DMS153 treated with DMSO at 0.1 percent for 48 hours (cell line): Measurements from ENCODE around the gene ATP10B.

Experiments used
- DNase-seq: peaks from one replicate; lab custom pipeline; 2025; ENCODE audit not compliant: unreplicated experiment; lab: John Stamatoyannopoulos, UW

The ATP10B gene

GRCh38 chr5:160692271-160692670, 159.7 kb downstream of the ATP10B start:
- DNase-seq: no peak

DNA sequence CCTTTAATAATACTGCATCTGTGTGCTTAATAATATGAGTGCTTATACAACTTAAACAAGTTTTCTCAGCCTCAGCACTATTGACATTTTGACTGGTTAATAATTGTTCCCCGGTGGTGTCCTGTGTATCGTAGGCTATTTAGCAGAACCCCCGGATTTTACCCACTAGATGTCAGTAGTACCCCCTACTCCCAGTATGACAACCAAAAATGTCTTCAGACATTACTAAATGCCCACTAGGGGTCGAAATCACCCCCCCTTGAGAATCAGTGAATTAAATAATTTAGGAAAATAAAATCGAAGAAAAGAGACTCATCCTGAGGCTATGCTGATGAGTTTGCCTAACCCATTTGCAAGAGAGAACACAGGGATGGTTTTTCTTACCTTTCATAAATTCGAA, 166.3 kb downstream of the ATP10B start:
- no peak for DNase-seq

- DNase-seq: no peak
Observed at GRCh38 chr5:160685219-160685618, 166.8 kb downstream of the ATP10B start.

- DNase-seq: no peak
Observed at GRCh38 chr5:160679567-160680309, 172.3 kb downstream of the ATP10B start.

GRCh38 chr5:160675988-160676387, 176.0 kb downstream of the ATP10B start:
- DNase-seq: no peak

GRCh38 chr5:160674901-160675300, 177.1 kb downstream of the ATP10B start:
- no peak for DNase-seq

GRCh38 chr5:160672521-160672920, 179.5 kb downstream of the ATP10B start:
- DNase-seq: no peak

DNA sequence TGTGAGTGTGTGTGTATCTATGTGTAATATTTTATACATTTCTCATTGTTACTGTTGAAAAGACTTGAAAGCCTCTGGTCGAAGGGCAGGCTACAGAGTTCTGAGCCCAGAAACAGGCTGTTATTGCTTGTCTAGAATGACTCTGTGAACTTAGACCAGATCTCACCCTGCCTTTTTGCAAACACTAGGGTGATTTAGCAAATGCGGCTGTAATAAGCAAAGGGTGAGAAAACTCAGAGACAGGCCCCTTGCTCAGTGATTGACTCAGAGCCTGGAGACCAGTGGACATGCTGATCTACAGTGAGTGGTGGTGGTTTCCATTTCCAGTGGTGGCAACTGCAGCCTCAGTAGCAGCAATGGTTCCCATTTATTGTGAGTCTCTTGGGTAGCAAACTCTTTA, 183.7 kb downstream of the ATP10B start:
- no peak for DNase-seq

DNA sequence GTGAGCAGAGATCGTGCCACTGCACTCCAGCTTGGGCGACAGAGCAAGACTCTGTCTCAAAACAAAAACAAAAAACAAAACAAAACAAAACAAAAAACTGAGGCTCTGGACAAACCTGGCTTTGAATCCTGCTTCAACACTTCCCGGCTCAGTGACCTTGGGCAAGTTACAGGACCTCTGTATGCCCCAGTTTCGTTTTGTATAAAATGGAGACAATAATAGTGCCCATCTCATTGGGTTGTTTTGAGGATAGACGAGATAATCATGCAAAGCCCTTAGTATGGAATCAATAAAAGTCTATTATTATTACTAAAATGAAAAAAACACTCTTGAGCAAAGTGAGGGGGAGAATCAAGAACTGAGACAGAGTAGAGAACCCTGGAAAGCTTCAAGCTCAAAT, 184.9 kb downstream of the ATP10B start:
- no peak for DNase-seq

DNA sequence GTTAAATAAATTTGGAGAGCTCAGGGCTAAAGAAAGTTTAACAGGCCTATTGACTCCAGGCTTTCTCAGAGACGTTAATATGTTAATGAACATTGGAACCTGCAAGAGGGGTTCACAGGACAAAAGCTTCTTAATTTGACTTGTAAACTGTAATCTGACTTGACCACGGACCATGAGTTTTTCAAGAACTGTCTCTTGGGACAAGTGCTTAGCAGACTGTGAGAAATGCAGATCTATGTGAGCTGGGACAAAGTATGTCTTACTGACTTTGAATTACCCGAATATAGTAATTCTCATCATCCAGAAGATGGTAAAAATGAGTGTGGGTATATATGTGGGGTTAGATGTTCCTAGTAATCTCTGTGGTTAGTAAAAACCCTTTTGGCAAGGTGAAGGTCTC, 186.6 kb downstream of the ATP10B start:
- DNase-seq: no peak

- DNase-seq: no peak
Observed at GRCh38 chr5:160660132-160660531, 191.9 kb downstream of the ATP10B start.

DNA sequence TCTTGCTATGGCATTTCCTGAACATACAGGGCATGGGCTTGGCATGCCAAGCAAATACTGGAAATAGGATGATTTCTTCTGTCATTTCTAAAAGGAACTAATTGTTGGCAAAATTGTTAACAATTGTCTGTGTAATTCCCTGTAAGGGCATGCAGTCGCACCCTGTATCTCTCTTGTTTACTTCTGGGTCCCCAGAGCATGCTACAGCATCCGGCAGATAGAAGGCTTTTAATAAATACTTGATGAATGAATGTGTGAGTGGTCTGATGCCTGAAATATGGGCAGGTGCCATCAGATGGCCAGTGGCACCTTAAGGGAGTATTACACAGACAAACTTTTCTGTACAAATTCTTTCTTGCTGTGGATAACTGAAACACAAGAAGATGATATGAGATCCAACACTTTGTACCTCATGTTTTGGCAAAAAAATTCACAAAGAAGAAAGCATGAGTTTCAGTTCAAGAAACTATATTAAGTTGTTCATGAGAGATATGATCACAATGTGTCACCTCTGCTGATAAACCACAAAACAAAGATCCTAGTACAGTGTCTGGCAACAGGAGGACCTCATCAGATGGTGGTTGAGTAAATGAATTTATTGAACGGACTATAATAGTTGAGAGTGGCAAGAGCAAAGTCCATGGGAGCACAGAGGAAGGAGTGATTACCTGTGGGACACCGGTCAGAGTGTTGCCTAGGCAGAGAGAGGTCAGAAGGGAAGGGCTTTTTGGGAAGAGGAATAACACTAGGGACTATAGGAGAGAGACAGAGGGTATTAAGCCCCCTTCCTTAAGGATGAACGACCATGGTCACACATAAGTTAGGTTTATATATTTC, 194.2 kb downstream of the ATP10B start:
- no peak for DNase-seq

DNA sequence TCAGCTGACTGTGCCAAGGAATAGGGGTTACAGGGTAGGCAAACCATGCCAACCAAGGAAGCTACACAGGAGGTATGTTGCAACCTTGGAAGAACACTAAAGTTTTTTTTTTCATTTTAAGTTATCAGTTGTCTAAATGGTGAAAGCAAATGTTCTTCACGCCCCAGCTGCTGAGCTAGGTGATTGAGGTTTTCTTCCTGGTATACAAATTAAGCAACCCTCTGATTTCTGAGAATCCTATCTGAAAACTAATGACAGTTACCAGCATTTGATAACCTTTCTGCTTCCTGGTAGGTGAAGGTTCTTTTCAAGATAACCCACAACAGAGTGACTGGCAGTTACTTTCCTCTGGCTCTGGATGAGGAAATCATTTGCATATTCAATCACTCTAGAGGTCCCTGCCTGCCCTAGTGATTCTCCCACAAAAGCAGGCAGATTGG, 194.9 kb downstream of the ATP10B start:
- DNase-seq: no peak

DNA sequence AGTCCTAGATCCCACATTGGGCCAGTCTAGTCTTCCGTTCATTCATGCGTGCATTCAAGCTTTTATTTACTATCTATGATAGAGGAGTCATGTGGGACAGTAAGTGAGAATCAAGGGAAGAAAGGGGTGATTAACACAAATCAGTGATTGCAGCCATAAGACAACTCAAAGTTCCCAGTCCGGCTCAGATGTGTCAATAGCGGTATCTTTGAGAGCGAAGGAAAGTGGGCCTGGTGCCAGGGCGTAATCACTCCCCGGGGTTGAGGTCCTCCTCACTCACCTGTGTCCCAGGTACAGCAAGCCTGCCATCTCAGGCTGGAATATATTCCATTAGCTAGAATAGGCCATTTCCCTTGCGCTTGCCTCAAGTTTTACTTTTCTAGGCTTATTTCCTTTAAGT, 196.3 kb downstream of the ATP10B start:
- DNase-seq: no peak

GRCh38 chr5:160651692-160652645, 200.0 kb downstream of the ATP10B start:
- no peak for DNase-seq

- DNase-seq: no peak
Observed at GRCh38 chr5:160649304-160649703, 202.7 kb downstream of the ATP10B start.

DNA sequence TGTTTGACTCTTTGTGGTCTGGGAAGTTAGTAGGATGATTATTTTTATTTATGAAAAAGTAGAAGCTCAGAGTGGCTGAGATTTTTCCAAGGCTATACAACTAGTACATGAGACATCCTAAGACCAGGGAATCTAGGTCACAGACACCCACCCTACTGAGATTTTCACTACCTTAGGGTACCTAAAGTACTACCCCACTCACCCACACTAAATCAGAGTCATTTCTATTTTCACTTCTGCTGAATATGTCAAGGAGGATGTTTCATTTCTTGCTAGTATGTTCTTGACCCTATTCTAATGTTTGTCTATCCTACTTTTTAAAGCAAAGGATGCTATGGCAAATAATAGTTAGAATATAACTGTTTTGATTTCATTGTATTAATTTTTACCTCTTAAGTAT, 206.0 kb downstream of the ATP10B start:
- no peak for DNase-seq

DNA sequence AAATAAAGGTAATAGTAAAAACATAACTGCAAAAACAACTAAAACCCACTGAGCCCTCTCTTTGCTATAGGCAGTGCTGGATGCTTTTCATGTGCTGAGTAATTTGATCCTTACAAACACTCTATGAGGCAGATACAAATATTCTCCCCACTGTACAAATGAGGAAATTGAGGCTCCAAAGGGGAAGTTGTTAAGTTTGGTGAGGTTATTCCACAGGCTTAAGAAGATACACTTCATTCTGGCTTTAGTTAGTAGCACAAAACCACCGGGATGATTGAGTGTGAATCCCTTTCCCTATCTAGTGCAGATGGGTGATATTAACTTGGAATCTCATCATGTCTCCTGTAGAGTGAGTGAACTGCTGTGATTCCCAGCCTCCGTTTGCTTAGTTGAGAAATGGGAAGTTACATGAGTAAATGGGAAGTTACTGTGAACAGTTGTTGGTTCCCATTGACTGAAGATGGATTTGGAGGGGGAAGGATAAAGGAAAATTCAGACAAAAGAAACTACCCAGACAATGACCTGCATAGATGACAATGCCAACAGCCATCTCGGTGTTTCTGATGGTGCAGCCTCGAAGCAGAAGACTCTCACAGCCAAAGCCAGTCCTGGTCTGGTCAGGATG, 208.3 kb downstream of the ATP10B start:
- no peak for DNase-seq

DNA sequence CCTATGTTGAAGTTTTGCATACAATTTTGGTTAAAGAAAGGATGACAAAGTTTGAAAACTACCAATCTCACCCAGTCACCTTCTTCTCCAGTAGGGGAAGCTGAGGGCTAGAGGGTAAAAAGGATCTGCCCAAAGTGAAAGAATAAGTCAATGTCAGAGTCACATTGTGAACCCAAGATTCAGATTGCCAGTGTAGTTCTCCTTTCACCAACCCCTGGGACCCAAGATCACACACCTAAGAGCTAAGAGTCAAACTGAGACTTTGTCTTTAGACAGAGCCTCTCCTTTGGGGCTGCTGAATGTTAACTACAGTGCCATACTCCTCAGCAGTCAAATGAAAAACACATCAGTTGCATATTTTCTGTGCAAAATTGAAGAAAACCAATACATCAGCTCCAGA, 210.6 kb downstream of the ATP10B start:
- DNase-seq: no peak

DNA sequence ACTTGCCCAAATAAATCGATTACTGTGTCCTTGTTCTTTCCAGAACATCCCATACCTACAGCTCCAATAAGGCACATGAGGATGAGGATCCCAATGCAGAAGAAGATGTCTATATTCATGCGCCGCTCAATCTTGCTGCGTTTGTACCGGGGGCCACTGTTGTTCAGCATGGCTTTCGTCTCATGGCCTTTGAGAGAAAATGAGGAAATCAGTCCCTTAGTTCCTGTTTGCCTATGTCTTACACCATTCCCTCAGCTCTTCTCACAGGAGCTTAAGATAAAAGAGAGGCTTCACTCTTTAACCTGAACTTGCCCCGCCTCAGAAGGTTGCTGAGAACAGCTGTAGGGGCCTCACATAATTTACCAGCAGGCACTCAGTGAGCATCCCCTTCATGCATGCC, 211.6 kb downstream of the ATP10B start:
- DNase-seq: no peak
